Brain microvascular endothelial cell (primary cell): ENCODE measurements around the gene GIT1.

Experiments used
- DNase-seq: peaks from one replicate; pipeline ENCODE4 v3.0.0-alpha.2; 2020
- H3K27ac ChIP-seq: fragments of 250-450 bp; sonication (Bioruptor Pico); 2 replicates; pipeline ENCODE4 v1.5.1; 2020; ENCODE audit warnings: mild to moderate bottlenecking, moderate library complexity
- H3K27me3 ChIP-seq: fragments of 250-450 bp; sonication (Bioruptor Pico); replicated peaks from 2 replicates; pipeline ENCODE4 v1.5.1; 2020; ENCODE audit warnings: mild to moderate bottlenecking
- H3K36me3 ChIP-seq: fragments of 250-450 bp; sonication (Bioruptor Pico); replicated peaks from 2 replicates; pipeline ENCODE4 v1.5.1; 2020; ENCODE audit warnings: mild to moderate bottlenecking
- H3K4me3 ChIP-seq: 2 replicates; pipeline ENCODE4 v1.5.1; 2011; ENCODE audit warnings: low read depth, mild to moderate bottlenecking, control low read depth, low read length, moderate library complexity
- in situ Hi-C: cut with HindIII; loops from 2 replicates; pipeline ENCODE4 v1.10.0; 2017; ENCODE audit warnings: low sequenced_read_pairs, low pct_ligation_motif_present
- TF ChIP-seq, protein P1 (sequence below): IDR thresholded peaks from 2 replicates; pipeline ENCODE4 v1.5.1; 2011; ENCODE audit warnings: low read depth, mild to moderate bottlenecking, moderate library complexity, low read length, control low read depth, inconsistent platforms; ENCODE audit errors: missing control alignments

GIT1 gene

DNA sequence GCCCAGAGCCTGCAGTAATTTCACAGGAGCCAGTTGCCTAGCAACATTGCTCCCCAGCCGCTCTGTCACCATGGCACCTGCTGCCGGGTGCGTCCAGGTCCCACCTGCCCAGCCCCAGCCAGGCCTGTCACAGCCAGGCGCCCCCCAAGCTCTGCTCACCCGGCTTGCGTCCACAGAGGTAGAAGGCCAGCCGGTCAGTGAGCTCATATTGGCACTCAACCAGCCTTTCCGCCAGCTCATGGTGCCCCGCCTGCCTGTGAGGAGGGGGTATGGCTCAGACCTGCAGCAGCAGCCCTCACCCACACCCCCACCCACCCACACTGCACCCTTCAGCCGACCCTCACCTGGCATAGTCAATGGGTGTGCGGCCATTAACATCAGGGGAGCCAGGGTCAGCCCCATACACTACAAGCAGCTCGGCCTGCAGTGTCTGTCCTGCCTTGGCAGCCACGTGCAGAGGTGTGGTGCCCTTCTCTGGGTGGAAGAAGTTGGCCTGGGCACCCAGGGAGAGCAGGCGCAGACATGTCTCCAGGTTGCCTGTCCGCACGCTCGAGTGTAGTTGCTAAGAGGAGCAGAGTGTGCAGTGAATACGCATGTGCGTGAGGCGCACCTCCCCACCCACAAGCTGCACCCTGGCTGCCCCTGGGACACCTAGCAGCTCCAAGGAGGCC lies 7.7 kb downstream of the GIT1 start:
- Histone ChIP-seq H3K4me3 (no peak overlapping the region), H3K36me3 (peaks cover 38% of the 10 kb centered on the region), H3K27me3 (no peaks in the 10 kb centered on the region), H3K27ac (no peak overlapping the region)
- in situ Hi-C loops: no loop called here
- no peak for DNase-seq
- TF ChIP-seq, protein P1, sequence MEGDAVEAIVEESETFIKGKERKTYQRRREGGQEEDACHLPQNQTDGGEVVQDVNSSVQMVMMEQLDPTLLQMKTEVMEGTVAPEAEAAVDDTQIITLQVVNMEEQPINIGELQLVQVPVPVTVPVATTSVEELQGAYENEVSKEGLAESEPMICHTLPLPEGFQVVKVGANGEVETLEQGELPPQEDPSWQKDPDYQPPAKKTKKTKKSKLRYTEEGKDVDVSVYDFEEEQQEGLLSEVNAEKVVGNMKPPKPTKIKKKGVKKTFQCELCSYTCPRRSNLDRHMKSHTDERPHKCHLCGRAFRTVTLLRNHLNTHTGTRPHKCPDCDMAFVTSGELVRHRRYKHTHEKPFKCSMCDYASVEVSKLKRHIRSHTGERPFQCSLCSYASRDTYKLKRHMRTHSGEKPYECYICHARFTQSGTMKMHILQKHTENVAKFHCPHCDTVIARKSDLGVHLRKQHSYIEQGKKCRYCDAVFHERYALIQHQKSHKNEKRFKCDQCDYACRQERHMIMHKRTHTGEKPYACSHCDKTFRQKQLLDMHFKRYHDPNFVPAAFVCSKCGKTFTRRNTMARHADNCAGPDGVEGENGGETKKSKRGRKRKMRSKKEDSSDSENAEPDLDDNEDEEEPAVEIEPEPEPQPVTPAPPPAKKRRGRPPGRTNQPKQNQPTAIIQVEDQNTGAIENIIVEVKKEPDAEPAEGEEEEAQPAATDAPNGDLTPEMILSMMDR: no peak

DNA sequence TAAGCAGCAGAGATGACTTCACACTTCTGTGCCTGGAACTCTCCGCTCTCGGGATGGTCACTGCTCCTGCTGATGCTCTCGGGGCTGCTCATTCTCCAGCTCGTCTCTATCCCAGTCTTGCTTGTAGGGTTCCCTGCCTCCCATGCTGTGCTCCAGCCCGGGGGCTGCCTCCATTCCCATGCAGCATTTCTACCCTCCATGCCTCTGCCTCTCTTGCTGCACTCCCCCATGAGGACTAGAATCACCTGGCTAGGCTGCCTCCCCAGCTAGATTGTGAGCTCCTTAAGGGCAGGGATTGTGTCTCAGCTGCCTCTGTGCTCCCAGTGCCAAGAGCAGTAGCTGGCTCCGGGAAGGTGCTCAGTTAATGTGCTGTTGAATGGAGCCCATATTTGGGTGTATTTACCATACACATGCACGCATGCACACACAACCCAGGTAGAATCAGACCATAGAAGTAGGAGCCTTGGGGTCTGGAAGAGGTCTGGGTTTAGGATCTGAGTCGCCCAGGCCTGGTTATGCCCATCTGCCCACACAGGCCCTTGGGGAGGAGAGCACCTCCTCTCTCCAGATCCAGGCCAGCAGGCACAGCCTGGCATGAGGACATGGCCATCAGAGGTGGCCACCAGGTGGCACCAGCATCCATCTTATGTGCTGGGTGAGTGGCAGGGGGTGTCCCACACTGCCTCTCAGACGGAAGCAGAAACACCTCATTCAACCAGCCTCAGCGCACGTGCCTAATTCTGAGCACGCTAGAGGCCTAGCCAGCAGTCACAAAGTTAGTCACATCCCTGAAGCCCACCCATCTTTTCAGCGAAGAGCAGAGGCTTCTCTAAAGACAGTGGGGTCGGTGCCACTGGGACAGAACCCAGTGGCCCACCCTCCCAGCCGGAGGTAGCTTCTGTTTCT lies 9.3 kb downstream of the GIT1 start:
- in situ Hi-C loops: no loop called here
- H3K4me3 ChIP-seq: no peak overlapping the region
- DNase-seq: peak; percentile 67
- peaks cover 54% of the 10 kb centered on the region for H3K36me3 ChIP-seq
- TF ChIP-seq, protein P1: peak; percentile 92
- H3K27ac ChIP-seq: no peak overlapping the region
- no peaks in the 10 kb centered on the region for H3K27me3 ChIP-seq

DNA sequence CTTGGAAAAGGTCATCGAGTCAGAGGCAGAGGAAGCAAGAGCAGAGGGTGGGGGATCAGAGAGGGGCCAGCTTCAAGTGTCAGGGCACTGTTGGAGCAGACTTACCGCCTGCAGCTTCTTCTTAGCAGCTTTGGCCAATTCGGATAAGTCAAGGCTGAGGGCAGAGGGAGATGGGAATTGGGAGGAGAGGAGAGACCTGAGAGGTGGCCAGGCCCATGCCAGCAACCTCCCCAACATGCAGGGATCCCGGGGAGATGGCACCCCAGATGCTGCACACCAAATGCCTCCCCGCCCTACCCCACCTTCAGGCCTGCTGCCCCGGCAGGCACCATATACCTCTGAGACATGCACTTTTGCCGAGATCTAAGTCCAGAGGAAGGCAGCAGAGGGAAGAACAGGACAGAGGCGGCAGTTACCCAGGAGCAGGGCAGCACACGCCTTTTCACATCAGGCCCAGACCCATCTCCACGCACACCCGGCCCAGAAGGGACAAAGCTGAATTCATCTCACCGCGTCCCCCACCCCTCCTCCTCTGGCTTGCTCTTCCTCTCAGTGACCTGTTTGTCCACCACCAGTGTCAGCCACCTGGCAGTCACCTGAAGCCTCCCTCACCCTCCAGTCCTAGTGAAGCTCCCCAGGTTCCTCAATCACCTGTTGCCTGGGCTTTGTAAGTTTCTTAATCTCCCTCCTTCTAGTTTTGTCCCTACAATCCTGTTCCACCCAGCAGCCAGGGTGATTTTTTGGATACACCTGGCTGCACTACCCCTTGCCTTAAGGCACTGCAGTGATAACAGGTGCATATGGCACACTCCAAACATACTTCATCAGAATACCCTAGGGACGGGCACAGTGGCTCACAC lies 10.6 kb downstream of the GIT1 start:
- no peaks in the 10 kb centered on the region for H3K27me3 ChIP-seq
- no peak overlapping the region for H3K4me3 ChIP-seq
- in situ Hi-C loops: no loop called here
- TF ChIP-seq, protein P1: no peak
- peaks cover 61% of the 10 kb centered on the region for H3K36me3 ChIP-seq
- no peak overlapping the region for H3K27ac ChIP-seq
- DNase-seq: no peak

DNA sequence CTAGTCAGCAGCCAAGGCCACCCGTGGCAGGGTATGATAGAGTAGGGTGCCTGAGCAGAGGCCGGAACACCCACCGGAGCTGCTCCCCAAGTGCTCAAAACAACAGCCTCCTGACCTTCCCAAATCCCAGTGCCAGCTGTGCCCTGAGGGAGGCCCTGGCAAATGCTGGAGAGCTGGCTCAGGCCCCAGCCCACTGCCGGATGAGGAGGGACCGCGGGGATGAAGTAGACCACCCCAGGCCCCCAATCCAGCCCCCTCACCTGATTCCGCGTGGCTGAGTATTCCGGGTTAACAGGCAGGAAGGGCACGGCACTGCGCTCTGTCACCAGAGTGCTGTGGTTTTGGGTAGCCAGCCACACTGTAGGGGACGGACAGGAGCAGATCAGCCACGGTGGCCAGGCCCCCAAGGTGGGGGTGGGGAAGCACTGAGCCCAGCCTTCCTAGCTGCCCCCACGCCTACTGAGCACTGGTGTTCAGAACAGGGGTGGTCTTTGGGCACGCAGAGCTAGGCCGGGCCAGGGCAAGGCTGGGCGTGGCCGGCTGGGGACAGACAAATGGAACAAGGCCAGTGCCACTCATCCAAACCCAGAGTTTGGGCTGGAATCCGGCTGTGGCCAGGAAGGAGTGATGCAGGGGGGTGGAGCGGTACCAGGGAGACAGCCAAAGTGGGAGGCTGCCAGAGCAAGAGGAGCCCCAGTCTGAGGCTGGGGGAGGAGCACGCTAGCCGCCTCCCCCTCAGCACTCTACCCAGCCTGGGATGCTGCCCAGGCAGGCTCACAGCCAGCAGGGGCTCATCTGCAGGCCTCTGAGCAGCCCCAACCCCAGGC lies 11.8 kb downstream of the GIT1 start:
- Histone ChIP-seq H3K27me3 (no peaks in the 10 kb centered on the region), H3K36me3 (peaks cover 56% of the 10 kb centered on the region), H3K27ac (no peak overlapping the region), H3K4me3 (no peak overlapping the region)
- TF ChIP-seq, protein P1: no peak
- in situ Hi-C loops: no loop called here
- no peak for DNase-seq

DNA sequence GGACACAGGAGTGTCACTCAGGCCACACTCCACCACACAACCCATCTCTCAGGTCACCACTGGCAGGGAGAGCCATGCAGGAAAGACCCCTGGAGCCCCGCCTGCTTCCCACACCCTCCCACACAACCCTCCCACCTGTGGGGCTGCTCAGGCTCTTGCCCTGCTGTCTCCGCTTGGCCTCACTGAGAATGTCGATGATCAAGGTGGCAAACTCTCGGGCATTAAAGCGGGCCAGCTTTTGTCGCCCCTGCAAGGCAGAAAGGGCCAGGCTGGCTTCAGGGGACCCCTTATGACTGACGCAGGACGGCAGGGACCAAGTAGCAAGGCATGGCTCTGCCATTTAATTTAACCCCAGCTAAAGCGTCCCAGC lies 12.5 kb downstream of the GIT1 start:
- H3K36me3 ChIP-seq: peaks cover 50% of the 10 kb centered on the region
- no peak for DNase-seq
- in situ Hi-C loops: no loop called here

More for the DNA sequence above, 12.5 kb downstream of the GIT1 start:
- Histone ChIP-seq H3K4me3 (no peak overlapping the region), H3K27ac (no peak overlapping the region), H3K27me3 (no peaks in the 10 kb centered on the region)
- TF ChIP-seq, protein P1: no peak
